HEK293 (cell line): ENCODE measurements around the gene COL24A1.

Experiments
- CTCF ChIA-PET: fragments of 350-600 bp; formaldehyde crosslinking; extraction: SDS; loops from one replicate; lab custom pipeline; 2021; ENCODE audit warnings: antibody characterized with exemption; lab: Yijun Ruan, JAX
- POLR2A ChIA-PET: fragments of 300-600 bp; formaldehyde crosslinking; extraction: SDS; loops from one replicate; lab custom pipeline; 2020; ENCODE audit warnings: antibody characterized with exemption, inconsistent platforms; lab: Yijun Ruan, JAX
- H3K27ac ChIP-seq: fragments of 200-500 bp; sonication (Bioruptor generic); 2 replicates; pipeline ENCODE4 v1.5.1; 2014; ENCODE audit warnings: low read depth, low read length, control low read depth, inconsistent platforms; ENCODE audit errors: extremely low read depth
- H3K36me3 ChIP-seq, 2 experiments: fragments of 200-500 bp in 1 of 2; sonication (Bioruptor generic) in 1 of 2; 1 replicate in 1 of 2; 2 replicates in 1 of 2; pipeline ENCODE4 v1.5.1; 2014 to 2017; ENCODE audit warnings: inconsistent platforms in 2 of 2, low read length in 2 of 2; ENCODE audit not compliant: control insufficient read depth in 2 of 2, insufficient read depth in 1 of 2
- H3K4me1 ChIP-seq: fragments of 200-500 bp; sonication (Bioruptor generic); 2 replicates; pipeline ENCODE4 v1.5.1; 2014; ENCODE audit warnings: mild to moderate bottlenecking, low read length, inconsistent platforms; ENCODE audit not compliant: control insufficient read depth, insufficient read depth
- H3K4me3 ChIP-seq: 2 replicates; pipeline ENCODE4 v1.5.1; 2011; ENCODE audit warnings: low read depth, mild to moderate bottlenecking, control low read depth, low read length, moderate library complexity
- H3K9me3 ChIP-seq: fragments of 200-500 bp; sonication (Bioruptor generic); 2 replicates; pipeline ENCODE4 v1.5.1; 2014; ENCODE audit warnings: low read depth, low read length, inconsistent platforms; ENCODE audit not compliant: control insufficient read depth, insufficient read depth
- GFI1B ChIP-seq: fragments of 450-650 bp; formaldehyde crosslinking; IDR thresholded peaks from 2 replicates; pipeline ENCODE4 v1.5.1; 2016; ENCODE audit warnings: missing biosample characterization, missing genetic modification characterization
- GLI2 ChIP-seq: fragments of 450-650 bp; formaldehyde crosslinking; IDR thresholded peaks from 2 replicates; pipeline ENCODE4; 2017; ENCODE audit warnings: missing biosample characterization, missing genetic modification characterization, low read depth, borderline replicate concordance
- GLIS2 ChIP-seq: fragments of 450-650 bp; formaldehyde crosslinking; IDR thresholded peaks from 2 replicates; pipeline ENCODE4 v1.5.1; 2016; ENCODE audit warnings: missing biosample characterization, missing genetic modification characterization
- RBAK ChIP-seq: fragments of 450-650 bp; formaldehyde crosslinking; IDR thresholded peaks from 2 replicates; pipeline ENCODE4 v1.5.1; 2016; ENCODE audit warnings: missing biosample characterization, missing genetic modification characterization
- SP3 ChIP-seq: fragments of 450-650 bp; formaldehyde crosslinking; IDR thresholded peaks from 2 replicates; pipeline ENCODE4 v1.5.1; 2016; ENCODE audit warnings: missing biosample characterization, missing genetic modification characterization
- ZNF184 ChIP-seq: fragments of 450-650 bp; IDR thresholded peaks from 2 replicates; pipeline ENCODE4 v1.5.1; 2018; ENCODE audit warnings: missing biosample characterization, mild to moderate bottlenecking, missing genetic modification characterization
- ZNF202 ChIP-seq: fragments of 450-650 bp; formaldehyde crosslinking; IDR thresholded peaks from 2 replicates; pipeline ENCODE4 v1.5.1; 2016; ENCODE audit warnings: missing biosample characterization, missing genetic modification characterization, borderline replicate concordance
- ZNF214 ChIP-seq: fragments of 450-650 bp; formaldehyde crosslinking; IDR thresholded peaks from 2 replicates; pipeline ENCODE4 v1.5.1; 2017; ENCODE audit warnings: missing biosample characterization, mild to moderate bottlenecking, missing genetic modification characterization, borderline replicate concordance
- ZNF239 ChIP-seq: fragments of 450-650 bp; formaldehyde crosslinking; IDR thresholded peaks from 2 replicates; pipeline ENCODE4 v1.5.1; 2016; ENCODE audit warnings: missing biosample characterization, missing genetic modification characterization
- ZNF341 ChIP-seq: fragments of 450-650 bp; formaldehyde crosslinking; IDR thresholded peaks from 2 replicates; pipeline ENCODE4; 2016; ENCODE audit warnings: low read depth, missing biosample characterization, missing genetic modification characterization
- ZNF350 ChIP-seq: fragments of 450-650 bp; formaldehyde crosslinking; IDR thresholded peaks from 2 replicates; pipeline ENCODE4 v1.5.0; 2017; ENCODE audit warnings: missing biosample characterization, mild to moderate bottlenecking, missing genetic modification characterization
- ZNF354C ChIP-seq: fragments of 450-650 bp; formaldehyde crosslinking; IDR thresholded peaks from 2 replicates; pipeline ENCODE4 v1.5.1; 2016; ENCODE audit warnings: missing biosample characterization, missing genetic modification characterization, low read depth, borderline replicate concordance
- ZNF37A ChIP-seq: fragments of 450-650 bp; IDR thresholded peaks from 2 replicates; pipeline ENCODE4 v1.5.1; 2018; ENCODE audit warnings: missing biosample characterization, missing genetic modification characterization
- ZNF391 ChIP-seq: fragments of 450-650 bp; formaldehyde crosslinking; IDR thresholded peaks from 2 replicates; pipeline ENCODE4 v1.5.1; 2016; ENCODE audit warnings: low read depth, missing biosample characterization, missing genetic modification characterization, borderline replicate concordance
- ZNF433 ChIP-seq: fragments of 450-650 bp; formaldehyde crosslinking; IDR thresholded peaks from 2 replicates; pipeline ENCODE4 v1.5.1; 2016; ENCODE audit warnings: missing biosample characterization, missing genetic modification characterization, low read depth
- ZNF548 ChIP-seq: fragments of 450-650 bp; formaldehyde crosslinking; IDR thresholded peaks from 2 replicates; pipeline ENCODE4 v1.5.1; 2016; ENCODE audit warnings: missing biosample characterization, missing genetic modification characterization
- ZNF600 ChIP-seq: fragments of 450-650 bp; formaldehyde crosslinking; IDR thresholded peaks from 2 replicates; pipeline ENCODE4 v1.5.1; 2016; ENCODE audit warnings: missing biosample characterization, missing genetic modification characterization
- ZNF830 ChIP-seq: fragments of 450-650 bp; IDR thresholded peaks from 2 replicates; pipeline ENCODE4 v1.5.0; 2018; ENCODE audit warnings: missing biosample characterization, missing genetic modification characterization, low read depth, mild to moderate bottlenecking, moderate library complexity
- ZSCAN16 ChIP-seq: fragments of 450-650 bp; formaldehyde crosslinking; IDR thresholded peaks from 2 replicates; pipeline ENCODE4 v1.5.1; 2016; ENCODE audit warnings: missing biosample characterization, missing genetic modification characterization
- ZSCAN30 ChIP-seq: fragments of 450-650 bp; IDR thresholded peaks from 2 replicates; pipeline ENCODE4 v1.5.1; 2018; ENCODE audit warnings: missing biosample characterization, mild to moderate bottlenecking, missing genetic modification characterization, moderate library complexity
- TF ChIP-seq, protein P1 (sequence below): fragments of 450-650 bp; formaldehyde crosslinking; IDR thresholded peaks from 2 replicates; pipeline ENCODE4 v1.5.1; 2016; ENCODE audit warnings: missing biosample characterization, missing genetic modification characterization
- TF ChIP-seq, protein P2 (sequence below): sonication (generic); formaldehyde crosslinking; IDR thresholded peaks from 2 replicates; pipeline ENCODE4 v1.8.1; 2022; ENCODE audit warnings: mild to moderate bottlenecking, moderate library complexity, missing genetic modification reagents
- TF ChIP-seq, protein P3 (sequence below): fragments of 450-650 bp; formaldehyde crosslinking; IDR thresholded peaks from 2 replicates; pipeline ENCODE4 v1.5.1; 2016; ENCODE audit warnings: missing biosample characterization, missing genetic modification characterization
- TF ChIP-seq, protein P4 (sequence below): fragments of 450-650 bp; formaldehyde crosslinking; IDR thresholded peaks from 2 replicates; pipeline ENCODE4 v1.5.1; 2017; ENCODE audit warnings: missing biosample characterization, missing genetic modification characterization
- TF ChIP-seq, protein P5 (sequence below): fragments of 450-650 bp; formaldehyde crosslinking; IDR thresholded peaks from 2 replicates; pipeline ENCODE4 v1.5.1; 2016; ENCODE audit warnings: missing biosample characterization, missing genetic modification characterization
- TF ChIP-seq, protein P6 (sequence below): fragments of 450-650 bp; formaldehyde crosslinking; IDR thresholded peaks from 2 replicates; pipeline ENCODE4 v1.5.1; 2017; ENCODE audit warnings: missing biosample characterization, missing genetic modification characterization
- TF ChIP-seq, protein P7 (sequence below): fragments of 450-650 bp; formaldehyde crosslinking; IDR thresholded peaks from 2 replicates; pipeline ENCODE4; 2016; ENCODE audit warnings: missing biosample characterization, missing genetic modification characterization

The COL24A1 gene

DNA sequence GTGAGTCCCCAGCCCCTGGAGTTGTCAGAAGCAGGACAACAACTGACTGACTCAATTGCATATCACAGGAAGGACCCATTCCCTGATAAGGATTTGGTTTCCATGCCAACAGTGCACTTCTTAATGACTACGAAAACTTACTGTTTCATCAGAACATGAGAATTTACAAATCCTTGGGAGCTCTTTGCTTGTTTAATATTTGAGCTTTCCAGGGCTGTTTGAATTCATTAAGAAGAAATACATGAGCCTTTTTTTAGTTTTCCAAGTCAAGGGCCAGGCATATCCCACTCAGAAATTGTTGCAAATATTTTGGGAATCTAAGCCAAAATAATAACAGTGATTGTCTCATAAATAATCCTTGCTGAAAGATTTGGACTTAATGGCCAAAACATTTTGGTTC lies 27.2 kb upstream of the COL24A1 start:
- H3K9me3 ChIP-seq: no peaks in the 10 kb centered on the region
- H3K36me3 ChIP-seq: no peaks in the 10 kb centered on the region
- no peak overlapping the region for H3K4me3 ChIP-seq
- TF ChIP-seq ZSCAN30 (tag by site-specific recombination) (no peak), ZNF354C (no peak), ZNF350 (tag by site-specific recombination) (no peak), ZNF548 (tag by site-specific recombination) (no peak), RBAK (no peak), ZNF214 (no peak), ZSCAN16 (tag by site-specific recombination) (no peak)
- TF ChIP-seq, protein P1, sequence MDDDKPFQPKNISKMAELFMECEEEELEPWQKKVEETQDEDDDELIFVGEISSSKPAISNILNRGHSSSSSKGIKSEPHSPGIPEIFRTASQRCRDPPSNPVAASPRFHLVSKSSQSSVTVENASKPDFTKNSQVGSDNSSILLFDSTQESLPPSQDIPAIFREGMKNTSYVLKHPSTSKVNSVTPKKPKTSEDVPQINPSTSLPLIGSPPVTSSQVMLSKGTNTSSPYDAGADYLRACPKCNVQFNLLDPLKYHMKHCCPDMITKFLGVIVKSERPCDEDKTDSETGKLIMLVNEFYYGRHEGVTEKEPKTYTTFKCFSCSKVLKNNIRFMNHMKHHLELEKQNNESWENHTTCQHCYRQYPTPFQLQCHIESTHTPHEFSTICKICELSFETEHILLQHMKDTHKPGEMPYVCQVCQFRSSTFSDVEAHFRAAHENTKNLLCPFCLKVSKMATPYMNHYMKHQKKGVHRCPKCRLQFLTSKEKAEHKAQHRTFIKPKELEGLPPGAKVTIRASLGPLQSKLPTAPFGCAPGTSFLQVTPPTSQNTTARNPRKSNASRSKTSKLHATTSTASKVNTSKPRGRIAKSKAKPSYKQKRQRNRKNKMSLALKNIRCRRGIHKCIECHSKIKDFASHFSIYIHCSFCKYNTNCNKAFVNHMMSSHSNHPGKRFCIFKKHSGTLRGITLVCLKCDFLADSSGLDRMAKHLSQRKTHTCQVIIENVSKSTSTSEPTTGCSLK: no peak
- TF ChIP-seq, protein P2, sequence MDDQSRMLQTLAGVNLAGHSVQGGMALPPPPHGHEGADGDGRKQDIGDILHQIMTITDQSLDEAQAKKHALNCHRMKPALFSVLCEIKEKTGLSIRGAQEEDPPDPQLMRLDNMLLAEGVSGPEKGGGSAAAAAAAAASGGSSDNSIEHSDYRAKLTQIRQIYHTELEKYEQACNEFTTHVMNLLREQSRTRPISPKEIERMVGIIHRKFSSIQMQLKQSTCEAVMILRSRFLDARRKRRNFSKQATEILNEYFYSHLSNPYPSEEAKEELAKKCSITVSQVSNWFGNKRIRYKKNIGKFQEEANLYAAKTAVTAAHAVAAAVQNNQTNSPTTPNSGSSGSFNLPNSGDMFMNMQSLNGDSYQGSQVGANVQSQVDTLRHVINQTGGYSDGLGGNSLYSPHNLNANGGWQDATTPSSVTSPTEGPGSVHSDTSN: no peak
- TF ChIP-seq, protein P3, sequence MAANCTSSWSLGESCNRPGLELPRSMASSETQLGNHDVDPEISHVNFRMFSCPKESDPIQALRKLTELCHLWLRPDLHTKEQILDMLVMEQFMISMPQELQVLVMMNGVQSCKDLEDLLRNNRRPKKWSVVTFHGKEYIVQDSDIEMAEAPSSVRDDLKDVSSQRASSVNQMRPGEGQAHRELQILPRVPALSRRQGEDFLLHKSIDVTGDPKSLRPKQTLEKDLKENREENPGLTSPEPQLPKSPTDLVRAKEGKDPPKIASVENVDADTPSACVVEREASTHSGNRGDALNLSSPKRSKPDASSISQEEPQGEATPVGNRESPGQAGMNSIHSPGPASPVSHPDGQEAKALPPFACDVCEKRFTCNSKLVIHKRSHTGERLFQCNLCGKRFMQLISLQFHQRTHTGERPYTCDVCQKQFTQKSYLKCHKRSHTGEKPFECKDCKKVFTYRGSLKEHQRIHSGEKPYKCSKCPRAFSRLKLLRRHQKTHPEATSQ (tag by site-specific recombination): no peak
- TF ChIP-seq, protein P4, sequence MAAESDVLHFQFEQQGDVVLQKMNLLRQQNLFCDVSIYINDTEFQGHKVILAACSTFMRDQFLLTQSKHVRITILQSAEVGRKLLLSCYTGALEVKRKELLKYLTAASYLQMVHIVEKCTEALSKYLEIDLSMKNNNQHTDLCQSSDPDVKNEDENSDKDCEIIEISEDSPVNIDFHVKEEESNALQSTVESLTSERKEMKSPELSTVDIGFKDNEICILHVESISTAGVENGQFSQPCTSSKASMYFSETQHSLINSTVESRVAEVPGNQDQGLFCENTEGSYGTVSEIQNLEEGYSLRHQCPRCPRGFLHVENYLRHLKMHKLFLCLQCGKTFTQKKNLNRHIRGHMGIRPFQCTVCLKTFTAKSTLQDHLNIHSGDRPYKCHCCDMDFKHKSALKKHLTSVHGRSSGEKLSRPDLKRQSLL: no peak
- TF ChIP-seq, all 188 proteins: peak for 0
- H3K27ac ChIP-seq: no peak overlapping the region
- POLR2A ChIA-PET: no interaction called here
- no peaks in the 10 kb centered on the region for H3K4me1 ChIP-seq
- CTCF ChIA-PET: interaction anchor here (0.7 kb wide), 1 partner anchor 590 kb away, joined by 3 read pairs; no protein-coding TSS in a partner anchor

DNA sequence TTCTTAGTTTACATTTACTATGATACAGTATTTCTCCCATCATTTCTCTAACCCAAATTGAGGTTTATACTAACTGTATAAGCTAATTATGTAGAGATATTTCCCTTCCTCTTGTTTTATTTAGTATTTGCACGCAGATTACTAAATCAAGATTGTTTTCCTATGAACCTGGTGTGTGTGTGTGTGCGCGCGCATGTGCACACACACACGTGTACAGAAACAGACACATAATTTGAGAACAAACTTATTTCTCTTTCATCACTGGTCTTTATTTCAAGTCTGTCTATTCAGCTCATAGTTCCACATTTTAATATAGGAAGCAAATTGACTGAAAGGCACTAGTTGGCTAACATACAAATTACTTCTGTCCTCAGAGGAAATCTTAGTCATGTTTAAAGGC lies 19.7 kb upstream of the COL24A1 start:
- ChIA-PET POLR2A (no interaction called here), CTCF (interaction anchor here (0.6 to 1.3 kb wide), 3 partner anchors 214 to 1231 kb away, joined by 3 to 4 read pairs (median 3); no protein-coding TSS in a partner anchor)

DNA sequence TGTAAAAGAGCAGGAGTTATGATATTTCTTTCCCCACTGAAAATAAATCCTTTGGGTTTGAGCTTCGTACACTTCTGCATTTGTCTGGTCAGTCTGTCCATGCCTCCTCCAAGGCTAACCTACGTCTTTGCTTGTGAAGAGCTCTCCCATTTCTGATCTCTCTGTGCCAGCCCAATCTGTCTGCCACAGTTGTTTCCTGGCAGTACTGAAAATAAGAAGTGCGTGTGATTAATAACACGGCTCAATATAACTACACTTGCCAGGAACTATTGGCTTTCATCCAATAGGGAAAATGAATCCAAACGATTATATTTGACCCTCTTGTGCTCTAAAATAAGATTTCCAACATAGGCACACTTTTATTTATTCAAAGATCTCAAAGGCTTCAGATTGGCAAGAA lies 19.2 kb upstream of the COL24A1 start:
- CTCF ChIA-PET: interaction anchor here (0.6 to 1.3 kb wide), 4 partner anchors 214 to 1231 kb away, joined by 3 to 4 read pairs (median 3); no protein-coding TSS in a partner anchor
- no peak overlapping the region for H3K27ac ChIP-seq
- POLR2A ChIA-PET: no interaction called here
- H3K4me3 ChIP-seq: no peak overlapping the region
- no peaks in the 10 kb centered on the region for H3K36me3 ChIP-seq
- H3K4me1 ChIP-seq: no peaks in the 10 kb centered on the region
- H3K9me3 ChIP-seq: no peaks in the 10 kb centered on the region
- TF ChIP-seq ZNF341 (tag by site-specific recombination) (no peak), ZNF239 (tag by site-specific recombination) (no peak), ZNF433 (no peak), ZNF202 (tag by site-specific recombination) (no peak), GLIS2 (tag by site-specific recombination) (no peak), ZNF830 (tag by site-specific recombination) (no peak)
- TF ChIP-seq, protein P5, sequence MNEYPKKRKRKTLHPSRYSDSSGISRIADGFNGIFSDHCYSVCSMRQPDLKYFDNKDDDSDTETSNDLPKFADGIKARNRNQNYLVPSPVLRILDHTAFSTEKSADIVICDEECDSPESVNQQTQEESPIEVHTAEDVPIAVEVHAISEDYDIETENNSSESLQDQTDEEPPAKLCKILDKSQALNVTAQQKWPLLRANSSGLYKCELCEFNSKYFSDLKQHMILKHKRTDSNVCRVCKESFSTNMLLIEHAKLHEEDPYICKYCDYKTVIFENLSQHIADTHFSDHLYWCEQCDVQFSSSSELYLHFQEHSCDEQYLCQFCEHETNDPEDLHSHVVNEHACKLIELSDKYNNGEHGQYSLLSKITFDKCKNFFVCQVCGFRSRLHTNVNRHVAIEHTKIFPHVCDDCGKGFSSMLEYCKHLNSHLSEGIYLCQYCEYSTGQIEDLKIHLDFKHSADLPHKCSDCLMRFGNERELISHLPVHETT (tag by site-specific recombination): no peak
- TF ChIP-seq, protein P6, sequence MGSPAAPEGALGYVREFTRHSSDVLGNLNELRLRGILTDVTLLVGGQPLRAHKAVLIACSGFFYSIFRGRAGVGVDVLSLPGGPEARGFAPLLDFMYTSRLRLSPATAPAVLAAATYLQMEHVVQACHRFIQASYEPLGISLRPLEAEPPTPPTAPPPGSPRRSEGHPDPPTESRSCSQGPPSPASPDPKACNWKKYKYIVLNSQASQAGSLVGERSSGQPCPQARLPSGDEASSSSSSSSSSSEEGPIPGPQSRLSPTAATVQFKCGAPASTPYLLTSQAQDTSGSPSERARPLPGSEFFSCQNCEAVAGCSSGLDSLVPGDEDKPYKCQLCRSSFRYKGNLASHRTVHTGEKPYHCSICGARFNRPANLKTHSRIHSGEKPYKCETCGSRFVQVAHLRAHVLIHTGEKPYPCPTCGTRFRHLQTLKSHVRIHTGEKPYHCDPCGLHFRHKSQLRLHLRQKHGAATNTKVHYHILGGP (tag by site-specific recombination): no peak

More for the DNA sequence above, 19.7 kb upstream of the COL24A1 start:
- no peak overlapping the region for H3K27ac ChIP-seq
- TF ChIP-seq GLI2 (tag by site-specific recombination) (no peak), ZNF600 (tag by site-specific recombination) (no peak), ZNF391 (tag by site-specific recombination) (no peak), ZNF37A (tag by site-specific recombination) (no peak), SP3 (tag by site-specific recombination) (no peak), ZNF184 (no peak), GFI1B (tag by site-specific recombination) (no peak), GLIS2 (tag by site-specific recombination) (no peak)
- TF ChIP-seq, protein P7, sequence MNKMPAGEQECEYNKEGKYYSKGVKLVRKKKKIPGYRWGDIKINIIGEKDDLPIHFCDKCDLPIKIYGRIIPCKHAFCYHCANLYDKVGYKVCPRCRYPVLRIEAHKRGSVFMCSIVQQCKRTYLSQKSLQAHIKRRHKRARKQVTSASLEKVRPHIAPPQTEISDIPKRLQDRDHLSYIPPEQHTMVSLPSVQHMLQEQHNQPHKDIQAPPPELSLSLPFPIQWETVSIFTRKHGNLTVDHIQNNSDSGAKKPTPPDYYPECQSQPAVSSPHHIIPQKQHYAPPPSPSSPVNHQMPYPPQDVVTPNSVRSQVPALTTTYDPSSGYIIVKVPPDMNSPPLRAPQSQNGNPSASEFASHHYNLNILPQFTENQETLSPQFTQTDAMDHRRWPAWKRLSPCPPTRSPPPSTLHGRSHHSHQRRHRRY: no peak
- H3K4me1 ChIP-seq: no peaks in the 10 kb centered on the region
- no peaks in the 10 kb centered on the region for H3K36me3 ChIP-seq
- H3K9me3 ChIP-seq: no peaks in the 10 kb centered on the region
- no peak overlapping the region for H3K4me3 ChIP-seq
